HG03558 (cell line): ENCODE data around the gene CD109.
"Not testable (repeated sequence)": the region's sequence is repeated elsewhere in the genome, so short reads cannot be mapped to it uniquely, and the experiment has no call there.

Experiments used
- ATAC-seq: cut with Tn5 transposase; IDR thresholded peaks from one replicate; pipeline ENCODE4 v1.9.1; 2021; ENCODE audit warnings: moderate number of reproducible peaks; ENCODE audit not compliant: unreplicated experiment; ENCODE audit errors: extremely low read depth

CD109 gene

DNA sequence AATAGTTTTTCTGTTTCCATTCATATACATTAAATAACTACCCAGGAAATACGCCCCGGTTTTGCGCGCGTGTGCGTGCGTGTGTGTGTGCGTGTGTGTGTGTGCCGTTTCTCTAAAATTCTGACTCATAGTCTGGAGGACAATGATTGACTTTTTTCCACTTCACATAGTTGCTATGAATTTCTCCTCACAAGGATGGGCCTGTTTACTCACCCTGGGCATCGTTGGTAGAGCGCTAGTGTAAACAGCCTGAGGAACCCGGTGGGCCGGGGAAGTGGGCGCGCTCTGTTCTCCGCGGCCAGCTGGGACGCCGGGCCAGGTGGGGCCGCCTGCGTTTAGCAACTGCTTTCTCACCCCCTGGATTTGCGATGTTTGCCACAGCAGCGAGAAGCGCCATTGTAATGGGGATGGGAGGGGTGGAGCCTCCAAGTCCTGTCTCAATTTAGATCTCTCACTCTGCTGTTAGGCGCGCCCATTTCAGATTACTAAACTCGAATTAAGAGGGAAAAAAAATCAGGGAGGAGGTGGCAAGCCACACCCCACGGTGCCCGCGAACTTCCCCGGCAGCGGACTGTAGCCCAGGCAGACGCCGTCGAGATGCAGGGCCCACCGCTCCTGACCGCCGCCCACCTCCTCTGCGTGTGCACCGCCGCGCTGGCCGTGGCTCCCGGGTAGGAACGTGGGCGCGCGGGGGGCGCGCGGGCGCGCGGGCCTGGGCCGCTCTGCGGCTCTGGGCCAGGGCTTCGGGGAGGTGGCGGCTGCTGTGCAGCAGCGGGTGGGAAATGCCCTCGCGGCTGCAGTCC is at the start of gene CD109:
CD109 (plus strand) TSS at position 585 of the 803 bp plus-strand sequence; CDS start at position 598, 13 bp downstream.
- peak; percentile 55 for ATAC-seq

GRCh38 chr6:73648166-73648565 is 47.8 kb upstream of the CD109 start:
- ATAC-seq: no peak

GRCh38 chr6:73649783-73650182 is 46.2 kb upstream of the CD109 start:
- no peak for ATAC-seq

- peak; percentile 22 for ATAC-seq
These were observed 43.1 kb upstream of the CD109 start for GRCh38 chr6:73652637-73653570.

DNA sequence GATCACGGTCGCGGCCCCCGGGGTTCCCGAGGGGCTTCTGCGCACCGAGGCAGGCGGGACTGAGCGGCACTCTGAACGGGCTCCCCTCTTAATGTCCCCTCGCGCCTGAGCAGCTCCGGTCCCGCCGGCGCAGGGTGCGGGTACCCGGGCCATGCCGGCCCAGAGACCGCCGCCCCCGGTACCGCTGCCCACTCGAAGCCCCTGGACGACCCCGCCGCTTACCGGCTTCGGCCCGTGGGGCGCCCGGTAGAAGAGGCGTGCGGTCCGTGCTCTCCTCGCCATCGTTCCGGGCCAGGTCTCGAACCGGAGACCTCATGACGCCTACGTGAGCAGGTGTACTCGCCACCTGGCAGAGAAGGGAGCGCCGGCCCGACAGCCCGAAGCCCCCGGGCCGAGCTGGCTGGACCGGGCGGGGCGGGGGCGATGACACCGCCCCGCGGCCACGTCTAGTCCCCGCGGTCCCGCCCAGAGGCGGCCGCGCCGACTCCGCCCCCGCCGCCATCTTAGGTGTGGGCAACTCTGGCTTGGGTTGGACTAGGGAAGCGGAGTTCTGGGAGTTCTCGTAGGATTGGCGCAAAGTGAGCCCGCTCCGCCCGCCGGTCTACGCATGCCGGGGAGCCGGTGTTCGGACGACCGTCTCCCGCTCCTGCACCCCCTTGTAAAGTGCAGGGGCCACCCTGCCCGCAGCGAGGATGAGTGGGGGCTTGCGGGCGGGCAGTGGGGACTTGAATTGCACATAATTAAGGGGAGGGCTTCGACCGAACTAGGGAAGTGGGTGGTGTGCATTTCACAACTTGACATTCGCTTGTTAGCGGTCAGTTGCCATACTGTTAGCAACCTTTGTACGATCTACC is 42.2 kb upstream of the CD109 start, which contains the start of gene SLC17A5:
SLC17A5 (minus strand) TSS at position 422 of the 854 bp plus-strand sequence; CDS start at position 316, 106 bp downstream.
- peak; percentile 67 for ATAC-seq

DNA sequence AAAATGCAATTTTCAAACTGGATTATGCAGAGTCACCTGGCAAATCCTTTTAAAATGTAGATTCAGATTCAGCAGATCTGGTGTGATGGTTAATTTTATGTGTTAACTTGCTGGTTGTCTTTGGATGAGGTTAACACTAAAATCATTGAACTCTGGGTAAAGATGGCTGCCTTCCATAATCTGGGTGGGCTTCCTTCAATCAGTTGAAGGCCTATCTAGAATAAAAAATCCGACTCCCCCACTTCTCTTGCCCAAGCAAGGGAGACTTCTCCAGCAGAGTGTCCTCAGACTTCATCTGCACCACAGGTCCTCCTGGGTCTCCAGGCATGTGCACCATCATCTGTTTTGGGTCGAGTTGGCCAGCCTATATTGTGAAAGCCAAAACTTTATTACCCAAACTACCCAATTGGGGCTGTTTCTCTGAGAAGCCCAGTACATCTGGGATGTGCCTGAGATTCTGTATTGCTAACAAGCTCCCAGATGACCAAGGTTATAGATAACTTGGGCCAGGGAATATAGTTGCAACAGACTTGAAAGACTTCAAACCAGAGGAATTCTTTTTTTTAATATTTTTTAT is 40.6 kb upstream of the CD109 start:
- ATAC-seq: no peak

- ATAC-seq: no peak
These were observed 39.4 kb upstream of the CD109 start for GRCh38 chr6:73656531-73657145.

GRCh38 chr6:73657201-73657600 is 38.8 kb upstream of the CD109 start:
- ATAC-seq: no peak

DNA sequence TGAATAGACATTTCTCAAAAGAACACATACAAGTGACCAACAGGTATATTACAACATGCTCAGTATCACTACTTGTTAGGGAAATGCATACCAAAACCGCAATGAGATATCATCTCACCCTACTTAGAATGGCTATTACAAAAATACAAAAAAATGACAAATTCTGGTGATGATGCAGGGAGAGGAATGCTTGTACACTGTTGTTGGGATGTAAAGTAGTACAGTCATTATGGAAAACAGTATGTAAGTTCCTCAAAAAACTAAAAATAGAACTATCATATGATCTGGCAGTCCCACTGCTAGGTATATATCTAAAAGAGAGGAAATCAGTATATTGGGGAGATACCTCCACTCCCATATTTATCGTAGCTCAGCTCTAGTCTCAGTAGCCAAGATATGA is 31.3 kb upstream of the CD109 start:
- no peak for ATAC-seq

DNA sequence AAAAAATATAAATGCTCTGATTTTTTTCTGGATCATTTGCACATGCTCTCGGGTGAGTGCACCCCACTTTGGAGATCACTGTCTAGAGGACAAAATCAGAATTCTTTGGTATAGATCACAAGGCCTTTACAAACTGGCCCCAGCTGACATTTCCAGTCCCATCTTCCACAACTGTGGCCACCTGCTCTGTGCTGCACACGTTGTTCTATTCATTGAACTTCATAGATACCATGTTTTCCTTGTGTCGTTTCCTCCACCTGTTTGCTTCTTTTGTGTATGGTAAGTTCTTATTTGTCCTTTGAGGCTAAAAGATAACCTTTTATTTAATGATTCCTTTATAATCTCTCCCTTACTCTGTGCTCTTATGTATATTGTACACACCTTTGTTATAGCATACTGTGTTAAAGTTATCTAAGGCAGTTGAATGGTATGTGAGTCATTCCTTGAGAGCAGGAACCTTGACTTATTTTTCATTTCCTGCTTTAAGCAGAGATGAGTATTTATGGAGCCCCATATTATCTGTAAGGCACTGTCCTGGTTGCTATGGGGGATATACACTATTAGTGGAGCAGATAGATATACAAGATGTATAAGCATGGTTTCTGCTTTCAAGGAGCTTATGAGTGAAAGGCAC is 30.2 kb upstream of the CD109 start:
- peak; percentile 58 for ATAC-seq

- ATAC-seq: no peak
These were observed 29.6 kb upstream of the CD109 start for GRCh38 chr6:73666393-73666792.

- no peak for ATAC-seq
These were observed 28.2 kb upstream of the CD109 start for GRCh38 chr6:73667798-73668197.

DNA sequence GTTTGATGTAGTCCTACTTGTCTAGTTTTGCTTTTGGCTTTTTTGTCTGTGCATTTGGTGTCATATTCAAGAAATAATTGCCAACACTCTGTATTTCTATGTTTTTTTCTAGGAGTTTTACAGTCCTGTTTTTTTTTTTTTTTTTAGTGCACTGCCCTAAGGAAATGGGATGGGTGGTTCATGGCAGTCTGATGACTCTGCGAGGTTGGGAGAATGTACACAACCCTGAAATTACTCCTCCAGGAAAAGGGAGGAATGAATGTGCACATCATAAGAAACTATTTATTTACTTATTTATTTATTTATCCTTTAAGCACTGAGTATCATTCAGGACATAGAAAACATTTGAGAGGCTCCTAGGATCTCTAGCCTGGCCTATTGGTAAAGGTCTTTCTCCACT is 27.0 kb upstream of the CD109 start:
- ATAC-seq: no peak

GRCh38 chr6:73671911-73672685 is 23.9 kb upstream of the CD109 start:
- ATAC-seq: no peak

- ATAC-seq: peak; percentile 92
These were observed 20.4 kb upstream of the CD109 start for GRCh38 chr6:73675466-73676098.

DNA sequence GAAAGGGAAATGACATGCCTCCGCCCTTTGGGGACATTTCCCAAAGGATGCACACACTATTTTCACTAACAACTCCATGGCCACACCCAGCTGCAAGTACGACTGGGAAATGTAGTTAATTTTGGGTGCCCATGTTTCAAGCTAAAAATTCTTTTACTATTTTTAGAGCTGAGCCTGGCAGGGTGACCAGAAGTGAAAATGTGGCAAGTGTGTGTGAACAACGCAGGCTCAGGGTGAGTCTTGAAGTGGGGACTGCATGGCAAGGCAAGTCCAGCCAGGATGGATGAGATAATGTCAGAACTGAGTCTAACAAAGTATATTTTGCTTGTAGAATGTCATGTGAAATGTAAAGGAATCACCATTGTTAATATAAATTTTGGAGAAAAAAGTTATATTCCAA is 17.0 kb upstream of the CD109 start:
- no peak for ATAC-seq

DNA sequence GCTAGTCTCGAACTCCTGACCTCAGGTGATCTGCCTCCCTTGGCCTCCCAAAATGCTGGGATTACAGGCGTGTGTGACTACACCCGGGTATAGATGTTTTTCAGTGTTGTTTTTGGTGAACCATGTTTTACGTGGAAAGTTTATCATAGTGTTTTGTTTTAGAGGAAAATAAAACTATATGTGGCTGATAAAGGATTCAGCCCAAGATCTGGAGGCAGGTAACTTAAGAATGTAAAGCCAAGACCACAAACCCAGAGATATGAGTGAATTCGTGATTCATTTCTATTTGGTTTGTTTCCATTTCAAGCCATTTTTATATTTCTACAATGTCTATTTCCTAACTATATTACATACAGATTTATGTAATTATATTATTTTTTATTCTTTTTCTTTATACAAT is 16.2 kb upstream of the CD109 start:
- not testable (repeated sequence) for ATAC-seq
